GM21367 (cell line): ENCODE measurements around the gene VPS50.

Source experiments
- ATAC-seq: cut with Tn5 transposase; IDR thresholded peaks from one replicate; pipeline ENCODE4 v1.9.1; 2021; ENCODE audit not compliant: unreplicated experiment

The VPS50 gene

GRCh38 chr7:93407239-93407638 lies 175.1 kb downstream of the VPS50 start:
- no peak for ATAC-seq

GRCh38 chr7:93409324-93409723 lies 177.2 kb downstream of the VPS50 start:
- no peak for ATAC-seq
